Measurements from ENCODE around the gene STK38.

STK38 gene

DNA sequence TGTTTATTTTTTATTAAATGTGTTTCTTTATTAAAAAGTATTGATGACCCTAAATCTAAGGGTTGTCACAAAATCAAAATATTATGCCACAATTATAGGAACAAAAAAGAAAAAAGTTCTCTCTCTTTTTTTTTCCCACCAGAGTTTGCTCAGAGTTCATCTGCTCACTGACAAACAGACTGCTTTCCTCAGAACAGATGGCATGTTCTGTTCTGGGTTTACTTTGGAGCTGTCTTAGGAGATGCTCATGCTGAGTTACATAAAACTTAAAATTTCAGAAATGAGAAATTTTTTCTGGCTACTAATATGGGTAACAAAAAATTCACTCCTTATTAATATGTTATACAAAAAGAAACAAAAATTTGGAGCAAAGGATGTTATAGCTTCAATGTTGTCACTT is 30.3 kb downstream of the STK38 start:
- peaks cover 50% of the 10 kb centered on the region for H3K36me3 ChIP-seq (ENCODE audit: low read depth)
- no peak overlapping the region for H3K27ac ChIP-seq (ENCODE audit: poor library complexity, severe bottlenecking)
- DNase-seq (ENCODE audit: low spot score) (no peak), ATAC-seq (ENCODE audit: low read depth) (no peak)
- H3K4me1 ChIP-seq (ENCODE audit: insufficient read depth, poor library complexity, severe bottlenecking) = peaks cover 9% of the 10 kb centered on the region
- TF ChIP-seq, protein P1, sequence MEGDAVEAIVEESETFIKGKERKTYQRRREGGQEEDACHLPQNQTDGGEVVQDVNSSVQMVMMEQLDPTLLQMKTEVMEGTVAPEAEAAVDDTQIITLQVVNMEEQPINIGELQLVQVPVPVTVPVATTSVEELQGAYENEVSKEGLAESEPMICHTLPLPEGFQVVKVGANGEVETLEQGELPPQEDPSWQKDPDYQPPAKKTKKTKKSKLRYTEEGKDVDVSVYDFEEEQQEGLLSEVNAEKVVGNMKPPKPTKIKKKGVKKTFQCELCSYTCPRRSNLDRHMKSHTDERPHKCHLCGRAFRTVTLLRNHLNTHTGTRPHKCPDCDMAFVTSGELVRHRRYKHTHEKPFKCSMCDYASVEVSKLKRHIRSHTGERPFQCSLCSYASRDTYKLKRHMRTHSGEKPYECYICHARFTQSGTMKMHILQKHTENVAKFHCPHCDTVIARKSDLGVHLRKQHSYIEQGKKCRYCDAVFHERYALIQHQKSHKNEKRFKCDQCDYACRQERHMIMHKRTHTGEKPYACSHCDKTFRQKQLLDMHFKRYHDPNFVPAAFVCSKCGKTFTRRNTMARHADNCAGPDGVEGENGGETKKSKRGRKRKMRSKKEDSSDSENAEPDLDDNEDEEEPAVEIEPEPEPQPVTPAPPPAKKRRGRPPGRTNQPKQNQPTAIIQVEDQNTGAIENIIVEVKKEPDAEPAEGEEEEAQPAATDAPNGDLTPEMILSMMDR (IDR thresholded peaks at IDR 0.05; ENCODE audit: poor library complexity, severe bottlenecking) = no peak
- no peaks in the 10 kb centered on the region for H3K27me3 ChIP-seq (ENCODE audit: insufficient read depth, poor library complexity, severe bottlenecking)
- no peak overlapping the region for H3K4me3 ChIP-seq (ENCODE audit: severe bottlenecking)
- no peaks in the 10 kb centered on the region for H3K9me3 ChIP-seq (ENCODE audit: severe bottlenecking)

DNA sequence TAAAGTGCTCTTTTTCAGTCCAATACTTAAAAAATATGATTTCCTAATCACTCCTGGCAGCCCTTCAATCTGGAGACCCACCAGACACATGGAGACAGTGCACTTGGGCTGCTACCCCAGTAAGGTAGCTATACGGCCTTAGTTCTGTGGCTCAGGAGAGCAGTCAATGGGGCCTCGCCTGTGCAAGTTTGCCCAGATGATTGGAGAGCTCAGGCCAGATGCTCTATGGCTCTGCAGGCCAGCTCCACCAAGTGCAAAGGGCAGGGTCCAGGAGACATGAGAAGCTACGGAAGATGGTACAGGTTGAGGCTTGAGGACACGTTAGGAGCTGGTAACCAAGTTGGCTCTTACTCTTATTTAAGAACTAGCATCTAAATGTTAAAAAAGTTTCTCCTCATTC is 30.7 kb downstream of the STK38 start:
- no peak for DNase-seq (ENCODE audit: low spot score)

GRCh38 chr6:36515844-36516243 is 31.4 kb downstream of the STK38 start:
- Histone ChIP-seq H3K27ac (ENCODE audit: poor library complexity, severe bottlenecking) (no peak overlapping the region), H3K4me1 (ENCODE audit: insufficient read depth, poor library complexity, severe bottlenecking) (peaks cover 9% of the 10 kb centered on the region), H3K27me3 (ENCODE audit: insufficient read depth, poor library complexity, severe bottlenecking) (no peaks in the 10 kb centered on the region), H3K9me3 (ENCODE audit: severe bottlenecking) (no peaks in the 10 kb centered on the region), H3K36me3 (ENCODE audit: low read depth) (peaks cover 46% of the 10 kb centered on the region), H3K4me3 (ENCODE audit: severe bottlenecking) (no peak overlapping the region)
- ATAC-seq (ENCODE audit: low read depth) (no peak), DNase-seq (ENCODE audit: low spot score) (no peak)
- TF ChIP-seq, protein P1 (IDR thresholded peaks at IDR 0.05; ENCODE audit: poor library complexity, severe bottlenecking) = no peak

More for the DNA sequence above, 30.7 kb downstream of the STK38 start:
- Histone ChIP-seq H3K27ac (ENCODE audit: poor library complexity, severe bottlenecking) (no peak overlapping the region), H3K4me3 (ENCODE audit: severe bottlenecking) (no peak overlapping the region), H3K36me3 (ENCODE audit: low read depth) (peaks cover 50% of the 10 kb centered on the region), H3K27me3 (ENCODE audit: insufficient read depth, poor library complexity, severe bottlenecking) (no peaks in the 10 kb centered on the region), H3K9me3 (ENCODE audit: severe bottlenecking) (no peaks in the 10 kb centered on the region), H3K4me1 (ENCODE audit: insufficient read depth, poor library complexity, severe bottlenecking) (peaks cover 9% of the 10 kb centered on the region)
- no peak for ATAC-seq (ENCODE audit: low read depth)
- TF ChIP-seq, protein P1 (IDR thresholded peaks at IDR 0.05; ENCODE audit: poor library complexity, severe bottlenecking) = no peak

DNA sequence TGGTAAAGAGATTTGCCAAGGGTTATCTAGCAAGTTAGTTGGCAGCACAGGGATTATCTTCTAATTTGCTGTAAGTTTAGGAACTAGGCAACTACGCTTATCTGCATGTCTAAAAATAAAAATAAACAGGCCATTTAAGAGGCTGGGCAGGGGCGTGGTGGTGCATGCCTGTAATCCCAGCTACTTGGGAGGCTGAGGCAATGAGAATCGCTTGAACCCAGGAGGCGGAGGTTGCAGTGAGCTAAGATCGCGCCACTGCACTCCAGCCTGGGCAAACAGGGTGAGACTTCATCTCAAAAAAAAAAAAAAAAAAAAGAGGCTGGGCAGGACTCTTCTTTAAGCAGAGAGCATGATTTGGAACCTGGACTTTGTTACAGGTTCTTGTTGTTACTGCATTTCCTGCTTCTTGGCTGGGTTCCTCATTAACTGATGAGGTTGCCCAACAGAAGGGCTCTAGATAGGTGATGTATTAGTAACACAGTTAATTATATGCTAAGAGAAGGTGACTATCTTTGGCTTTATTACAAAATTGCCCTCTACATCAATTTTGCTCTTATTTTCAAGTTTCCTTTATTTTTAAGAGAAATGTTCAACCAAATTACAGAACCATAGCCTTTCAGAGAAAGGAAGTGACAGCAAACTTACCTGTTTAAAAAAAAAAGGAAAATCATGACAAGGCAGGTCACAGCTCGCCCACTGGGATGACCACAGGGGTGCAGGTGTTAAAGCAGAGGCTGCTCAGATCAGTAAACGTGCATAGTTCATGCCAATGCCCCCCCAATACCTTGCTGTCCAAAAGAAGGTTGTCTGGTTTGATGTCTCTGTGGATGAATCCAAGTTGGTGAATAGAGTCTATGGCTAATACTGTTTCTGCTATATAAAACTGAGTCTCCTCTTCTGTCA is 32.5 kb downstream of the STK38 start:
- peaks cover 9% of the 10 kb centered on the region for H3K4me1 ChIP-seq (ENCODE audit: insufficient read depth, poor library complexity, severe bottlenecking)
- H3K4me3 ChIP-seq (ENCODE audit: severe bottlenecking) = no peak overlapping the region
- TF ChIP-seq, protein P1 (IDR thresholded peaks at IDR 0.05; ENCODE audit: poor library complexity, severe bottlenecking) = no peak
- no peaks in the 10 kb centered on the region for H3K9me3 ChIP-seq (ENCODE audit: severe bottlenecking)
- ATAC-seq (ENCODE audit: low read depth) (no peak), DNase-seq (ENCODE audit: low spot score) (no peak)
- H3K36me3 ChIP-seq (ENCODE audit: low read depth) = peaks cover 41% of the 10 kb centered on the region
- no peak overlapping the region for H3K27ac ChIP-seq (ENCODE audit: poor library complexity, severe bottlenecking)
- no peaks in the 10 kb centered on the region for H3K27me3 ChIP-seq (ENCODE audit: insufficient read depth, poor library complexity, severe bottlenecking)

DNA sequence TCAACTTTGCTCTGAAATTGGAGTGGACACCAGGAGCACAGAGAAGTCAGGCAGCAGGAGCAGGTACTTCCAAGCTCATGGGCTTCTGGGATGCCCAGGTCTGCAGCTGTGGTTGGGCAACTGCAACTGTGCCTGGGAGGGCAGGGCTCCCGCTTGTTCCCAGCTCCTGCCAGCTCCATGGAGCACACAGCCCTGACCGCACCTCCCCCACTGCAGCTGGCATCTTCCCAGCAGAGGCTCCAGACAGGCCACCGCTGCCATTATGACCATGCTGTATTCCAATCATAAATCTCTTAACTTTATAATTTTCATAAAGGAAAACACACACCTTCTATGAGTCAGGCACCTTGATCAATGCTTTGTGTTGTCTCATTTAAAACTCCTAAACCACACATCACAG is 36.9 kb downstream of the STK38 start:
- H3K4me1 ChIP-seq (ENCODE audit: insufficient read depth, poor library complexity, severe bottlenecking) = peaks cover 10% of the 10 kb centered on the region
- no peak for ATAC-seq (ENCODE audit: low read depth)
- H3K9me3 ChIP-seq (ENCODE audit: severe bottlenecking) = no peaks in the 10 kb centered on the region
- no peak overlapping the region for H3K4me3 ChIP-seq (ENCODE audit: severe bottlenecking)
- H3K36me3 ChIP-seq (ENCODE audit: low read depth) = peaks cover 32% of the 10 kb centered on the region
- no peaks in the 10 kb centered on the region for H3K27me3 ChIP-seq (ENCODE audit: insufficient read depth, poor library complexity, severe bottlenecking)
- TF ChIP-seq, protein P1 (IDR thresholded peaks at IDR 0.05; ENCODE audit: poor library complexity, severe bottlenecking) = no peak
- H3K27ac ChIP-seq (ENCODE audit: poor library complexity, severe bottlenecking) = no peak overlapping the region
- DNase-seq (ENCODE audit: low spot score) = no peak

Measured in RWPE2 (cell line).